Sigmoid colon (tissue), 4 donors: ENCODE results near the gene TRIM74.
"Not testable (repeated sequence)": the region's sequence is repeated elsewhere in the genome, so short reads cannot be mapped to it uniquely, and the experiment has no call there.

Experiments used
- CTCF ChIP-seq, 4 experiments: fragments of 450-650 bp in 3 of 4; fragments of 200-600 bp in 1 of 4; IDR thresholded peaks; one replicate each; pipeline ENCODE4 v1.5.1; 2016 to 2019; ENCODE audit warnings: antibody characterized with exemption in 4 of 4, mild to moderate bottlenecking in 3 of 4, moderate library complexity in 2 of 4
- POLR2A ChIP-seq, 2 donors: fragments of 450-650 bp; IDR thresholded peaks; one replicate each; pipeline ENCODE4 v1.6.1; 2016; ENCODE audit warnings: antibody characterized with exemption in 2 of 2, mild to moderate bottlenecking in 2 of 2, moderate library complexity in 2 of 2
- POLR2AphosphoS5 ChIP-seq, 4 donors: sonication (generic); formaldehyde crosslinking; IDR thresholded peaks; one replicate each; pipeline ENCODE4 v1.6.1; 2017; ENCODE audit warnings: antibody characterized with exemption in 4 of 4

- TF ChIP-seq CTCF, POLR2A, POLR2AphosphoS5 (IDR thresholded peaks at IDR 0.05): not testable (repeated sequence)
These were observed 37.2 kb upstream of the TRIM74 start for GRCh38 chr7:73006491-73006890.
